ENCODE results near the gene SPACA9.

The SPACA9 gene

DNA sequence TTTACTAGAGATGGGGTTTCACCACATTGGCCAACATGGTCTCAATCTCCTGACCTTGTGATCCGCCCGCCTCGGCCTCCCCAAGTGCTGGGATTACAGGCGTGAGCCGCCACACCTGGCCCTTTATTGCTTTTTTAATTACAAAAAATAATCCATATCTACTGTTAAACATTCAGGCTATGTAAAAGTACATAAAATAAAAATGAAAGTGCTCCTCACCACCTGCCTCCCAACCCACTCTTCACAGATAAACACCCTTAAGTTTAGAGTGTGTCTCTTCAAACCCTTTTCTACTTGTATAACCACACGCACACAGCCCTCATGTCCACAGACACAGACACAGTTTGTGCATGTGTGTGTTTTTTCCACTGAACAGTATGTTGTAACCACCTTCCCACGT is 49.0 kb downstream of the SPACA9 start:
- no peak for DNase-seq (ENCODE audit: low read depth)
- no peak overlapping the region for H3K4me3 ChIP-seq (ENCODE audit: control insufficient read depth, low read depth, low read length)
- TF ChIP-seq, protein P1, sequence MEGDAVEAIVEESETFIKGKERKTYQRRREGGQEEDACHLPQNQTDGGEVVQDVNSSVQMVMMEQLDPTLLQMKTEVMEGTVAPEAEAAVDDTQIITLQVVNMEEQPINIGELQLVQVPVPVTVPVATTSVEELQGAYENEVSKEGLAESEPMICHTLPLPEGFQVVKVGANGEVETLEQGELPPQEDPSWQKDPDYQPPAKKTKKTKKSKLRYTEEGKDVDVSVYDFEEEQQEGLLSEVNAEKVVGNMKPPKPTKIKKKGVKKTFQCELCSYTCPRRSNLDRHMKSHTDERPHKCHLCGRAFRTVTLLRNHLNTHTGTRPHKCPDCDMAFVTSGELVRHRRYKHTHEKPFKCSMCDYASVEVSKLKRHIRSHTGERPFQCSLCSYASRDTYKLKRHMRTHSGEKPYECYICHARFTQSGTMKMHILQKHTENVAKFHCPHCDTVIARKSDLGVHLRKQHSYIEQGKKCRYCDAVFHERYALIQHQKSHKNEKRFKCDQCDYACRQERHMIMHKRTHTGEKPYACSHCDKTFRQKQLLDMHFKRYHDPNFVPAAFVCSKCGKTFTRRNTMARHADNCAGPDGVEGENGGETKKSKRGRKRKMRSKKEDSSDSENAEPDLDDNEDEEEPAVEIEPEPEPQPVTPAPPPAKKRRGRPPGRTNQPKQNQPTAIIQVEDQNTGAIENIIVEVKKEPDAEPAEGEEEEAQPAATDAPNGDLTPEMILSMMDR (conservative IDR thresholded peaks at IDR 0.05; ENCODE audit: control insufficient read depth, insufficient read depth, low read depth, low read length) = no peak

DNA sequence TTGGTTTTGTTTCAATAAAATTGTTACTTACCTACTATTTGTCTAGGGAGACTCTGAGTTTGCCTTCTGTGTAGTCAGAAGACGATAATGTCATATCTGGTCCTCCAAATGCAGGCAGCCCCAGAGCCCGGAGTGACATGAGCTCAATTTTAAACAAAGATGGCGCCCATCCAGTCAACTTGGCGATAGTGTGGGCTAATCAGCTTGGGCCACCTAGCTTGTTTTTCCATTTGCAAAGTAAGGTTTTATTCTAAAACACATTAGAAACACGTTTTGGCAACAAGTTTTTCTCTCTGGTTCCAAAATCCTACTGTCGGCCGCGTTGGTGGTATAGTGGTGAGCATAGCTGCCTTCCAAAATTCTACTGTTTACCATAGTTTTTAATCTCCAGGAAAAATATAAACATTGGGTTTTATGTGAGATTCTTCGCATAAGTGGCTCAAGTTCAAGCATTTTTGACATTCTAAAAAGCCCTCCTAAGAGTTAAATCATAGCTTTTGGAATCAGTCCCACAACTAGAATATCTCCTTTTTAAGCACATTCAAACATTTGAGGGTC is 52.6 kb downstream of the SPACA9 start:
- TF ChIP-seq, protein P1 (conservative IDR thresholded peaks at IDR 0.05; ENCODE audit: control insufficient read depth, insufficient read depth, low read depth, low read length) = no peak
- no peak for DNase-seq (ENCODE audit: low read depth)
- no peak overlapping the region for H3K4me3 ChIP-seq (ENCODE audit: control insufficient read depth, low read depth, low read length)

DNA sequence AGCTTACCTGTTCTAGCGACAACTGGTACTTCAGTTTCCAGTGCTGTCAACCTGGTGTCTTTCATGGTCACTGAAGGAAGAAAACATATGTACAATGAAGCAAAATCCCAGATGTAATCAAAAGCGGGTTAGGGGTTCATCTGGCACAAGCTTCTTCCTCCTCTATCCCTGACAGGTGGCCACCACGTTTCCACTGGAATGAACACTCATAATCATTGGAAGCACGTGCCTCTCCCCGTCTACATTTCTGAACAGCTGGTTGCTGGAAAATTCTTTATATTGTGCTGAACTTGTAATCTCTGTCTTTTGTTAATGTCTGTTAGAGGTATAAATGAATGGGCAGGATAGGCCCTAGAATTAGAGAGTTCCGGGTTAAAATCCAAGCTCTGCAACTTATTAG is 56.3 kb downstream of the SPACA9 start:
- no peak for DNase-seq (ENCODE audit: low read depth)
- TF ChIP-seq, protein P1 (conservative IDR thresholded peaks at IDR 0.05; ENCODE audit: control insufficient read depth, insufficient read depth, low read depth, low read length) = no peak
- H3K4me3 ChIP-seq (ENCODE audit: control insufficient read depth, low read depth, low read length) = no peak overlapping the region

DNA sequence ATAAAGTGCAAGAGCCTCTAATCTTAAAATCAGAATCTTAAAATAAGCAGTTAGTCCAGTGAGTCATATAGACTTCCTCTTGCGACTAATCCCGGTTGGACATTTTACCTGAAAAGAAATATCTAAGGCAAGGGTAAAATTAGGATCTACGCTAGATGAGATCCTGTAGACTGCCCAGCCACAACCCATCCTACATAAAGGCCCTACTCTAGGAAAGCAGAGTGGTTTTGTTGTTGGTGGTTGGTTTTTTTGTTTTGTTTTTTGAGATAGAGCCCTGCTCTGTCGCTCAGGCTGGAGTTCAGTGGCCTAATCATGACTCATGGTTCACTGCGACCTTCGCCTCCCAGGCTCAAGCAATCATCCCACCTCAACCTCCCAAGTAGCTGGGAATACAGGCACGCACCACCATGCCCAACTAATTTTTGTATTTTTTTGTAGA is 58.8 kb downstream of the SPACA9 start:
- H3K4me3 ChIP-seq (ENCODE audit: control insufficient read depth, low read depth, low read length) = no peak overlapping the region
- DNase-seq (ENCODE audit: low read depth) = peak; percentile 10
- TF ChIP-seq, protein P1 (conservative IDR thresholded peaks at IDR 0.05; ENCODE audit: control insufficient read depth, insufficient read depth, low read depth, low read length) = no peak

DNA sequence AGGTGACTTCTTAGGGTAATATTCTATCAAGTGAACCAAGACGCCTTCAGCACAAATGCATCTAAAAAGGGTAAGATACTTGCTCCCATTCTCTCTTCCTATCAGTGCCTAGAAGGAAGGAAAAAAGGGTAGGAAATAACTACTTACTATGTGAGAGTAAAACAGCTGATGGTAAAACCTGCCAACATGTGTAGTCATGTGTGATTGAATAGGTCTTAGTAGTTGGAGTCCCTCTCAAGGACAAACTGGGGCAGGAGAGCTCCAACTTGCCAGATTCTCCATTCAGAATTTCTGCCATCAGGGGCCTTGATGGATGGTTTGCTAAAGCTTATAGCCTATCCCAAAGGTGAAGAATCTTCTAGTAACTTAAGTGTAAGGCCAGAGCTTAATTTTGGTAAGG is 60.5 kb downstream of the SPACA9 start:
- no peak overlapping the region for H3K4me3 ChIP-seq (ENCODE audit: control insufficient read depth, low read depth, low read length)
- TF ChIP-seq, protein P1 (conservative IDR thresholded peaks at IDR 0.05; ENCODE audit: control insufficient read depth, insufficient read depth, low read depth, low read length) = no peak
- no peak for DNase-seq (ENCODE audit: low read depth)

All from fibroblast of mammary gland (primary cell).